Measurements from ENCODE around the gene KCNQ1. TPM values are rescaled to one million over a fixed set of nuclear protein-coding genes. Genes with fewer than 3 reads are reported as not detected.
A peak's percentile ranks its signal among the peaks of the same experiment; 100 is the strongest.

Gene KCNQ1
- total and polyA plus RNA-seq, 9 of the 15 experiments (the other 6 are each of a cell fraction or from before 2014, with no cell fraction given) = 0.44 TPM; not detected in 8

GRCh38 chr11:2811206-2812091, 366.6 kb downstream of the KCNQ1 start (continued):
- TF ChIP-seq, protein P1, sequence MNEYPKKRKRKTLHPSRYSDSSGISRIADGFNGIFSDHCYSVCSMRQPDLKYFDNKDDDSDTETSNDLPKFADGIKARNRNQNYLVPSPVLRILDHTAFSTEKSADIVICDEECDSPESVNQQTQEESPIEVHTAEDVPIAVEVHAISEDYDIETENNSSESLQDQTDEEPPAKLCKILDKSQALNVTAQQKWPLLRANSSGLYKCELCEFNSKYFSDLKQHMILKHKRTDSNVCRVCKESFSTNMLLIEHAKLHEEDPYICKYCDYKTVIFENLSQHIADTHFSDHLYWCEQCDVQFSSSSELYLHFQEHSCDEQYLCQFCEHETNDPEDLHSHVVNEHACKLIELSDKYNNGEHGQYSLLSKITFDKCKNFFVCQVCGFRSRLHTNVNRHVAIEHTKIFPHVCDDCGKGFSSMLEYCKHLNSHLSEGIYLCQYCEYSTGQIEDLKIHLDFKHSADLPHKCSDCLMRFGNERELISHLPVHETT (CRISPR knock-in tag; conservative IDR thresholded peaks at IDR 0.05 in 1 of 2, IDR thresholded peaks at IDR 0.05 in 1 of 2) = 0 out of 4 replicates have a peak, but pooled peaks of 1 of the 2 experiments have one; percentile 59
- TF ChIP-seq, protein P2, sequence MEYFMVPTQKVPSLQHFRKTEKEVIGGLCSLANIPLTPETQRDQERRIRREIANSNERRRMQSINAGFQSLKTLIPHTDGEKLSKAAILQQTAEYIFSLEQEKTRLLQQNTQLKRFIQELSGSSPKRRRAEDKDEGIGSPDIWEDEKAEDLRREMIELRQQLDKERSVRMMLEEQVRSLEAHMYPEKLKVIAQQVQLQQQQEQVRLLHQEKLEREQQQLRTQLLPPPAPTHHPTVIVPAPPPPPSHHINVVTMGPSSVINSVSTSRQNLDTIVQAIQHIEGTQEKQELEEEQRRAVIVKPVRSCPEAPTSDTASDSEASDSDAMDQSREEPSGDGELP (CRISPR knock-in tag; IDR thresholded peaks at IDR 0.05; ENCODE audit: borderline replicate concordance) = 0 out of 2 replicates have a peak, but pooled peaks have one; percentile 12
- peak in 1 of 2 experiments; percentile 94; a peak in 2 of 4 replicates for TF ChIP-seq RCOR1 (IDR thresholded peaks at IDR 0.05; ENCODE audit: borderline replicate concordance in 1 of 2, low read depth in 2 of 2, low read length in 2 of 2)
- 0 out of 2 replicates have a peak, but pooled peaks have one; percentile 29 for TF ChIP-seq TEAD4 (IDR thresholded peaks at IDR 0.05; ENCODE audit: low read length)
- TF ChIP-seq TEAD4 (CRISPR knock-in tag; IDR thresholded peaks at IDR 0.05; ENCODE audit: borderline replicate concordance) = no peak
- 0 out of 4 replicates have a peak, but pooled peaks of 1 of the 2 experiments have one; percentile 63 for TF ChIP-seq TEAD1 (CRISPR knock-in tag; IDR thresholded peaks at IDR 0.05)
- no peak for TF ChIP-seq HDAC3 (IDR thresholded peaks at IDR 0.05; ENCODE audit: borderline replicate concordance, partially characterized antibody)
